ENCODE data around the gene KIF27.
A peak's percentile ranks its signal among the peaks of the same experiment; 100 is the strongest.

KIF27 gene

GRCh38 chr9:83920927-83921707, at the start of gene KIF27:
KIF27 (minus strand) TSS chr9:83921432; CDS start chr9:83915591, 5,841 bp downstream.
- H3K9me3 ChIP-seq (ENCODE audit: insufficient read depth, low read length, severe bottlenecking) = no peaks in the 10 kb centered on the region
- H3K36me3 ChIP-seq (ENCODE audit: insufficient read depth, low read length) = peaks cover 5% of the 10 kb centered on the region
- H3K79me2 ChIP-seq (ENCODE audit: insufficient read depth, low read length) = peaks cover 7% of the 10 kb centered on the region; the same call in 1 of the 2 replicates
- DNase-seq (peak; percentile 95), ATAC-seq (ENCODE audit: insufficient read depth, low read depth) (peak; percentile 88)
- H3K4me1 ChIP-seq (ENCODE audit: insufficient read depth, low read length) = peaks cover 17% of the 10 kb centered on the region
- peak within 1 kb of the TSS; percentile 82 for H3K4me2 ChIP-seq (ENCODE audit: insufficient read depth, low read length)
- peak within 1 kb of the TSS; percentile 63 to 68; a peak in 3 of 4 replicates for H3K4me3 ChIP-seq (ENCODE audit: low read depth in 1 of 2, low read length in 2 of 2)
- TF ChIP-seq EZH2 (IDR thresholded peaks at IDR 0.05; ENCODE audit: borderline replicate concordance, low read depth, low read length, severe bottlenecking) (no peak), CTCF (IDR thresholded peaks at IDR 0.05; ENCODE audit: borderline replicate concordance, extremely low read depth, low read length, poor library complexity, severe bottlenecking) (peak; percentile 41)
- peak within 1 kb of the TSS; percentile 87 for H3K27ac ChIP-seq (ENCODE audit: low read length)
- H3K9ac ChIP-seq (ENCODE audit: low read depth, low read length) = peak within 1 kb of the TSS; percentile 78
- H3K27me3 ChIP-seq (ENCODE audit: insufficient read depth, low read length, poor library complexity) = no peaks in the 10 kb centered on the region
- H2AFZ ChIP-seq (ENCODE audit: low read depth, low read length) = peak within 1 kb of the TSS; percentile 94
- no peaks in the 10 kb centered on the region for H4K20me1 ChIP-seq (ENCODE audit: insufficient read depth, low read length)

GRCh38 chr9:83969602-83970001, 48.4 kb upstream of the KIF27 start:
- Histone ChIP-seq H3K27me3 (ENCODE audit: insufficient read depth, low read length, poor library complexity) (no peaks in the 10 kb centered on the region), H3K27ac (ENCODE audit: low read length) (no peak overlapping the region), H3K79me2 (ENCODE audit: insufficient read depth, low read length) (peaks cover 51% of the 10 kb centered on the region), H3K36me3 (ENCODE audit: insufficient read depth, low read length) (peaks cover 75% of the 10 kb centered on the region), H2AFZ (ENCODE audit: low read depth, low read length) (no peak overlapping the region), H3K4me1 (ENCODE audit: insufficient read depth, low read length) (0 out of 2 replicates have a peak, but pooled peaks cover 8% of the 10 kb centered on the region), H4K20me1 (ENCODE audit: insufficient read depth, low read length) (peaks cover 60% of the 10 kb centered on the region), H3K4me3 (ENCODE audit: low read depth in 1 of 2, low read length in 2 of 2) (no peak overlapping the region), H3K9me3 (ENCODE audit: insufficient read depth, low read length, severe bottlenecking) (no peaks in the 10 kb centered on the region), H3K4me2 (ENCODE audit: insufficient read depth, low read length) (no peak overlapping the region), H3K9ac (ENCODE audit: low read depth, low read length) (no peak overlapping the region)
- TF ChIP-seq CTCF (IDR thresholded peaks at IDR 0.05; ENCODE audit: borderline replicate concordance, extremely low read depth, low read length, poor library complexity, severe bottlenecking) = no peak
- TF ChIP-seq EZH2 (IDR thresholded peaks at IDR 0.05; ENCODE audit: borderline replicate concordance, low read depth, low read length, severe bottlenecking) = no peak
- no peak for DNase-seq
- no peak for ATAC-seq (ENCODE audit: insufficient read depth, low read depth)

GRCh38 chr9:83967073-83967472, 45.8 kb upstream of the KIF27 start:
- Histone ChIP-seq H3K27ac (ENCODE audit: low read length) (no peak overlapping the region), H3K4me1 (ENCODE audit: insufficient read depth, low read length) (no peaks in the 10 kb centered on the region), H3K4me3 (ENCODE audit: low read depth in 1 of 2, low read length in 2 of 2) (no peak overlapping the region), H3K27me3 (ENCODE audit: insufficient read depth, low read length, poor library complexity) (no peaks in the 10 kb centered on the region), H3K4me2 (ENCODE audit: insufficient read depth, low read length) (no peak overlapping the region), H3K79me2 (ENCODE audit: insufficient read depth, low read length) (peaks cover 26% of the 10 kb centered on the region; the same call in 1 of the 2 replicates), H3K36me3 (ENCODE audit: insufficient read depth, low read length) (peaks cover 50% of the 10 kb centered on the region), H4K20me1 (ENCODE audit: insufficient read depth, low read length) (peaks cover 38% of the 10 kb centered on the region), H2AFZ (ENCODE audit: low read depth, low read length) (no peak overlapping the region), H3K9ac (ENCODE audit: low read depth, low read length) (no peak overlapping the region), H3K9me3 (ENCODE audit: insufficient read depth, low read length, severe bottlenecking) (no peaks in the 10 kb centered on the region)
- ATAC-seq (ENCODE audit: insufficient read depth, low read depth) (no peak), DNase-seq (no peak)
- TF ChIP-seq EZH2 (IDR thresholded peaks at IDR 0.05; ENCODE audit: borderline replicate concordance, low read depth, low read length, severe bottlenecking) = no peak
- no peak for TF ChIP-seq CTCF (IDR thresholded peaks at IDR 0.05; ENCODE audit: borderline replicate concordance, extremely low read depth, low read length, poor library complexity, severe bottlenecking)
